Vagina (tissue), 2 donors: Measurements from ENCODE around the gene PCSK5.

Source experiments
- POLR2A ChIP-seq, 2 donors: fragments of 450-650 bp; IDR thresholded peaks; one replicate each; pipeline ENCODE4 v1.6.1; 2017; ENCODE audit warnings: antibody characterized with exemption in 2 of 2, mild to moderate bottlenecking in 2 of 2, moderate library complexity in 2 of 2
- TF ChIP-seq, protein P1 (sequence below), 3 experiments: fragments of 450-650 bp in 2 of 3; fragments of 200-600 bp in 1 of 3; sonication (generic) in 1 of 3; IDR thresholded peaks; one replicate each; pipeline ENCODE4 v1.5.1; 2017 to 2019; ENCODE audit warnings: antibody characterized with exemption in 3 of 3, mild to moderate bottlenecking in 2 of 3, moderate library complexity in 2 of 3

DNA sequence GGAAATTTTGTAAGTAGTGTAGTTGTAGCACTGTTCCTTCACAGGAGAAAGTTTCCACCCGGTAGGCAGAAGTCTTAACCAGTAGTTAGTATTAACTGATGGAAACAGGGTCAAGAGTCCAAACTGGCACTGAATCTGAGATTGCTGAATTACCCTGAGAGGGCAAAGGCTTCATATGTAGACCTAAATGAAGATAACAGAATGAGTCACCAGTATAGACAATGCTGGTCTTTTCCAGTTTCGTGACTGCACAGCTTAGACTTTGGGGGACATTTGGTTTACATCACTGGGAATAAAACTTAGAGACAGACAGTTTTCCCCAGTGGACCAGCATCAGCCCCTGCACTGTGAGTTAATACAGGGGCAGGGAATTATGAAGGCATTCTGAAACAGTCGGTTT lies 60.5 kb downstream of the PCSK5 start:
- TF ChIP-seq, protein P1, sequence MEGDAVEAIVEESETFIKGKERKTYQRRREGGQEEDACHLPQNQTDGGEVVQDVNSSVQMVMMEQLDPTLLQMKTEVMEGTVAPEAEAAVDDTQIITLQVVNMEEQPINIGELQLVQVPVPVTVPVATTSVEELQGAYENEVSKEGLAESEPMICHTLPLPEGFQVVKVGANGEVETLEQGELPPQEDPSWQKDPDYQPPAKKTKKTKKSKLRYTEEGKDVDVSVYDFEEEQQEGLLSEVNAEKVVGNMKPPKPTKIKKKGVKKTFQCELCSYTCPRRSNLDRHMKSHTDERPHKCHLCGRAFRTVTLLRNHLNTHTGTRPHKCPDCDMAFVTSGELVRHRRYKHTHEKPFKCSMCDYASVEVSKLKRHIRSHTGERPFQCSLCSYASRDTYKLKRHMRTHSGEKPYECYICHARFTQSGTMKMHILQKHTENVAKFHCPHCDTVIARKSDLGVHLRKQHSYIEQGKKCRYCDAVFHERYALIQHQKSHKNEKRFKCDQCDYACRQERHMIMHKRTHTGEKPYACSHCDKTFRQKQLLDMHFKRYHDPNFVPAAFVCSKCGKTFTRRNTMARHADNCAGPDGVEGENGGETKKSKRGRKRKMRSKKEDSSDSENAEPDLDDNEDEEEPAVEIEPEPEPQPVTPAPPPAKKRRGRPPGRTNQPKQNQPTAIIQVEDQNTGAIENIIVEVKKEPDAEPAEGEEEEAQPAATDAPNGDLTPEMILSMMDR (IDR thresholded peaks at IDR 0.05) = no peak
- TF ChIP-seq POLR2A (IDR thresholded peaks at IDR 0.05) = no peak
